HG02763 (cell line): ENCODE data around the gene PRAMEF15.
"Not testable (repeated sequence)": the region's sequence is repeated elsewhere in the genome, so short reads cannot be mapped to it uniquely, and the experiment has no call there.

Source experiments
- ATAC-seq: cut with Tn5 transposase; IDR thresholded peaks from one replicate; pipeline ENCODE4 v1.9.1; 2021; ENCODE audit warnings: mild to moderate bottlenecking, moderate library complexity; ENCODE audit not compliant: unreplicated experiment

Gene PRAMEF15

GRCh38 chr1:13315281-13315680 lies at the start of gene PRAMEF15:
Gene PRAMEF15 (plus strand): TSS chr1:13315581. CDS start chr1:13318408, 2,827 bp downstream.
- ATAC-seq = not testable (repeated sequence)

GRCh38 chr1:13277016-13277415 lies 38.4 kb upstream of the PRAMEF15 start:
- ATAC-seq = not testable (repeated sequence)

GRCh38 chr1:13279617-13280016 lies 35.8 kb upstream of the PRAMEF15 start:
- ATAC-seq = not testable (repeated sequence)

GRCh38 chr1:13285037-13285436 lies 30.3 kb upstream of the PRAMEF15 start, which contains the start of gene PRAMEF8:
Gene PRAMEF8 (minus strand): TSS chr1:13285137. CDS start chr1:13284091, 1,046 bp downstream.
- not testable (repeated sequence) for ATAC-seq

GRCh38 chr1:13289030-13289429 lies 26.4 kb upstream of the PRAMEF15 start:
- ATAC-seq = not testable (repeated sequence)

- not testable (repeated sequence) for ATAC-seq
Measured at GRCh38 chr1:13297216-13297931, 18.0 kb upstream of the PRAMEF15 start.

DNA sequence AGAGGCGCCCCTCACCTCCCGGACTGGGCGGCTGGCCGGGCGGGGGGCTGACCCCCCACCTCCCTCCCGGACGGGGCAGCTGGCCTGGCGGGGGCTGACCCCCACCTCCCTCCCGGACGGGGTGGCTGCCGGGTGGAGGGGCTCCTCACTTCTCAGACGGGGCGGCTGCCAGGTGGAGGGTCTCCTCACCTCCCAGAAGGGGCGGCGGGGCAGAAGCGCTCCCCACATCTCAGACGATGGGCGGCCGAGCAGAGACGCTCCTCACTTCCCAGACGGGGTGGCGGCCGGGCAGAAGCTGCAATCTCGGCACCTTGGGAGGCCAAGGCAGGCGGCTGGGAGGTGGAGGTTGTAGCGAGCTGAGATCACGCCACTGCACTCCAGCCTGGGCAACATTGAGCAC lies 16.7 kb upstream of the PRAMEF15 start:
- ATAC-seq = not testable (repeated sequence)

DNA sequence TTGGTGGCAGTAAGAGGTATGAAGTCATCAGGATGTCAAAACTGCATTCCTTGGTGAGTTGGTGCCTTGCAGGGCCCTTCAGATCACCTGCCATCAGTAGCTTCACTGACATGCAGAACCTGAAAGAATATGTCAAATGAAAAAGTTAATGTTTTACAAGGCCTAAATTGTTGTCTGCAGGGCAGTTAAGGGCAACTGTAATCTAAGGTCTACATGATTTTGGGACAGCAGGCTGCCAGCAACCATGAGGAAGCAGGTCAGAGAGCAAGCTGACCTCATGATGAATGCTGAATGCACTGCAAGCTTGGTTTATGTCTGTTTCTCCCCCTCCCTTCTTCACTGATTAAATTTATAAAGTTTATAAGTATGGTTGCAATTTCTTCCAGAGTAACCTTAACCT lies 13.2 kb upstream of the PRAMEF15 start:
- ATAC-seq = not testable (repeated sequence)

GRCh38 chr1:13303239-13303638 lies 12.1 kb upstream of the PRAMEF15 start, which contains the start of gene PRAMEF33:
Gene PRAMEF33 (plus strand): TSS chr1:13303539. CDS start chr1:13305955, 2,416 bp downstream.
- not testable (repeated sequence) for ATAC-seq

DNA sequence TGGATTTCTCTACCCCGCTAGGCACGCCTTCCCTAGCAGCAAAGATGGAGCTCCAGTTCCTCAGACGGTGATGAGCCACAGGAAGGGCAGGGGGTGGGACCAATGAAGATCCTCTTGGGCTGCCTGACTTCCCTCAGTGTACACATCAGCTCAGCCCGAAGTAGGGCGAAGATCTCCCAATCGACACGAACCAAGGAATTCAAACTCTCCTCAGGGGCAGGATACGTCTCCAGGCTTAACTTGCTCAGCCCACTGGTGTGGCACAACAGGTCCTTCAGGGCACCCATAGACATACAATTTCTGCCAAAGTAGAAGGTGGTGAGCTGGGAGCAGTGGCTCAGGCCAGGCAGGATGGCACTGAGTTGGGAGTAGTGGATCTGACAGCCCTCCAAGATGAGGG lies 27.1 kb downstream of the PRAMEF15 start:
- not testable (repeated sequence) for ATAC-seq

- ATAC-seq = not testable (repeated sequence)
Measured at GRCh38 chr1:13347034-13347433, 31.7 kb downstream of the PRAMEF15 start, which contains the start of gene PRAMEF14. Gene PRAMEF14 (minus strand): TSS chr1:13347134. CDS start chr1:13345314, 1,820 bp downstream.

DNA sequence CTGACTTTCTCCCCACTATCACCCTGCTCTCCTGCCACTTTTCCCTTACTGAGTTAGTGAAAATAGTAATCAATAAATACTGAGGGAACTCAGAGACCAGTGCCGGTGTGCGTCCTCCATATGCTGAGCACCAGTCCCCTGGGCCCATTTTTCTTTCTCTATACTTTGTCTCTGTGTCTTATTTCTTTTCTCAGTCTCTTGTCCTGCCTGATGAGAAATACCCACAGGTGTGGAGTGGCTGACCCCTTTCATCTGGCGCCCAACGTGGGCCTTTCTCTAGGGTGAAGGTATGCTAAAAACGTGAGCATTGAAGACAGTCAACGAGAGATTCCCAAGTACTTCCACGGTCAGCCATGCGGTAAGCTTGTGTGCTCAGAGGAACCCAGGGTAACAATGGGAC lies 38.1 kb downstream of the PRAMEF15 start:
- ATAC-seq = not testable (repeated sequence)

DNA sequence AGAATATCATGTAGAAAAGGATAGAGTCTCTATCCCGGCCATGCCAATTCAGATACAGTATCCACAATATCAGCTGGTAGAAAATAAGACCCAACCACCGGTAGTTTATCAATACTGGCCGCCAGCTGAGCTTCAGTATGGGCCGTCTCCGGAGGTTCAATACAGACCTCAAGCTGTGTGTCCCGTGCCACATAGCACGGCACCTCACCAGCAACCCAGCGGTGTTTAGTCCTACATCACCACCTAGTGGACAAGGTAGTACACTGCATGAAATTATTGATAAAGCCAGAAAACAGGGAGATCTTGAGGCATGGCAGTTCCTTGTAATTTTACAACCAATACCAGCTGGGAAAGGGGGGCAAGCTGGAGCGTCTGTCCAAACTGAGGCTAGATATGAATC lies 39.1 kb downstream of the PRAMEF15 start:
- not testable (repeated sequence) for ATAC-seq

GRCh38 chr1:13356774-13357173 lies 41.4 kb downstream of the PRAMEF15 start:
- not testable (repeated sequence) for ATAC-seq

- ATAC-seq = not testable (repeated sequence)
Measured at GRCh38 chr1:13362364-13362763, 47.0 kb downstream of the PRAMEF15 start.

DNA sequence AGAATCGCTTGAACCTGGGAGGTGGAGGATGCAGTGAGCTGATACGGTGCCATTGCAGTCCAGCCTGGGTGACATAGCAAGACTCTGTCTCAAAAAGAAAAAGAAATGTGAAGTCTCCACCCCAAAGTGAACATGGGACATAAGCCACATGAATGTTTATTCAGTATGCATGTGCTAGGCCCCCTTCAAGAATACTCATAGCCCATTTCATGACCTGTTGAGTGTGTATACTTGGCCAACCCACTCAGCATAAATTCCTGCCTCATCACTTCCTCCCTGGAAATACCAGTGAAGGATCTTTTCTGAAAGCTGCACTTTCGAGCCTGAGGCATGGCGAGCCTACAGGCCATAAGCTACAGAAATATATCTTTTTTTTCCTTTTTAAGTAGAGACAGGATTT lies 49.5 kb downstream of the PRAMEF15 start:
- not testable (repeated sequence) for ATAC-seq

DNA sequence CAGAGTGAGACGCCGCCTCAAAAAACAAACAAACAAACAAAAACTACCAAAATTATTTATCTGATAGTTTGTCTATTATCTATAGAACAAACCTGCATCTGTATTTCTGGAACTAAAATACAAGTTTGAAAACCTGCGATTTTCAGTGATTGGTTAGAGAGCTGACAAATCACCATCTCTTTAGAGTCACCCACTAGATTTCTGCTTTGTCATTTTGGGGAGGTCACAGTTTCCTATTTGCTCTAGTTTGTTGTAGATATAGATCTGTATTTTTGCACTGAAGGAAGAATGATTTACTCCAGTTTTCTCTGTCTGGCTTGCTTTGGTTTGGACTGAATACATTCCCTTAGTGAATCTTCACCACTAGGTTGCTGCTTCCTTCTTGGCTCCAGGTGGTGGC lies 51.2 kb downstream of the PRAMEF15 start:
- not testable (repeated sequence) for ATAC-seq

- not testable (repeated sequence) for ATAC-seq
Measured at GRCh38 chr1:13368544-13368943, 53.2 kb downstream of the PRAMEF15 start.
